ENCODE measurements around the gene ADIPOR2. TPM values are rescaled to one million over a fixed set of nuclear protein-coding genes. Genes with fewer than 3 reads are reported as not detected.

The ADIPOR2 gene
- total and polyA plus RNA-seq, 8 donors, result 2.9 to 185 (median 26.9) TPM

- H3K9me3 ChIP-seq, result no peaks in the 10 kb centered on the region
- H3K27ac ChIP-seq, result no peak overlapping the region
- no peaks in the 10 kb centered on the region for H3K27me3 ChIP-seq
- DNase-seq, result no peak
- WGBS, 5 donors, result 88 to 96% (median 94%) methylated on average over 15 to 16 of the region's 16 CpGs
- no peak for TF ChIP-seq EP300 (IDR thresholded peaks at IDR 0.05)
- TF ChIP-seq POLR2A (IDR thresholded peaks at IDR 0.05), result no peak
- no peak for TF ChIP-seq CTCF (IDR thresholded peaks at IDR 0.05)
- no peak for TF ChIP-seq POLR2AphosphoS5 (IDR thresholded peaks at IDR 0.05)
- H3K4me3 ChIP-seq, result no peak overlapping the region
- intact Hi-C loops (cut with DNase I; ENCODE audit: low total_unique reads), result no loop called here
- H3K36me3 ChIP-seq, result no peaks in the 10 kb centered on the region
- peaks cover 0 to 5% (median 3%) of the 10 kb centered on the region in 4 donors for H3K4me1 ChIP-seq
These were observed 114.7 kb downstream of the ADIPOR2 start for GRCh38 chr12:1805441-1806081.

- Histone ChIP-seq H3K4me1 (peaks cover 0 to 7% (median 3%) of the 10 kb centered on the region in 4 donors), H3K27ac (no peak overlapping the region), H3K36me3 (no peaks in the 10 kb centered on the region), H3K4me3 (no peak overlapping the region), H3K27me3 (no peaks in the 10 kb centered on the region), H3K9me3 (no peaks in the 10 kb centered on the region)
- intact Hi-C loops (cut with DNase I; ENCODE audit: low total_unique reads), result no loop called here
- 50 to 74% (median 54%) methylated on average over 6 to 7 of the region's 7 CpGs for WGBS, 5 donors
- peak in 1 of 2 donors; percentile 46 for DNase-seq
- no peak for TF ChIP-seq CTCF (IDR thresholded peaks at IDR 0.05)
- no peak for TF ChIP-seq POLR2AphosphoS5 (IDR thresholded peaks at IDR 0.05)
- no peak for TF ChIP-seq POLR2A (IDR thresholded peaks at IDR 0.05)
- no peak for TF ChIP-seq EP300 (IDR thresholded peaks at IDR 0.05)
These were observed 115.6 kb downstream of the ADIPOR2 start for GRCh38 chr12:1806301-1807086.

DNA sequence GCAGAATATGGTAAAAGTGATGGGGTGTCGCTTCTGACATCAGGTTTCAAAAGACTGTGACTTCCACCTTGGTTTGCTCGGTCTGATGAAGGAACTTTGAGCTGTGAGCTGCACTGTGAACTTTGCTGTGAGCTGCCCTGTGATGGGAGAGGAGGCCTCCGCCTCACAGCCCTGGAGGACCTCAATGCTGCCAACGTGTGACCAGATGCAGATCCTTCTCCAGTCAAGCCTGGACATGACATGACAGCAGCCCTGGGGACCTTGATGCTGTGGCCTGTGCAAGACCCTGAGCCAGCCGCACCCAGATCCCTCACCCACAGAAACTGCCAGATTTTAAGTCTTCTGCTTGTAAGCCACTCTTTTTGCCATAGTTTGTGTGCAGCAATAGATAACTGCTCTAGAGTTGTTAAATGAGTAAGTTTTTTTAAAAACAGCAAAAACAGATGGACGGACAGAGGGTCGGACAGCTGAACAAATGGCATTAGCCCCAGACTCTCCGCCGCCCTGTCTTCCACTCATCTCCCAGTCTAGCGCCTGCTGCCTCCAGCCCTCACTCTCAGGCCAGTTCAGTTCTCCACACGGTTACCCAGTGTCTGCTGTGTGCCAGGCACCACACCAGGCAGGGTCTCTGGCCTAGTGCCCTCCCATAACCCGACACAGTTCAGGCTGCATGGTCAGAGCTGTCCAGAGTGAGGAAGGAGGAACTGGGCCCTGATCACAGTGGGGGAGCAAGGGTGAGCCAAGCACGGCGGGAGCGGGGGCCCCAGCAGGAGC is 116.4 kb downstream of the ADIPOR2 start:
- H3K9me3 ChIP-seq, result no peaks in the 10 kb centered on the region
- H3K27me3 ChIP-seq, result no peaks in the 10 kb centered on the region
- DNase-seq, result no peak
- no peak overlapping the region for H3K4me3 ChIP-seq
- 84 to 92% (median 91%) methylated on average over 15 of the region's 15 CpGs for WGBS, 5 donors
- no peaks in the 10 kb centered on the region for H3K36me3 ChIP-seq
- TF ChIP-seq POLR2AphosphoS5 (IDR thresholded peaks at IDR 0.05), result no peak
- no peak for TF ChIP-seq EP300 (IDR thresholded peaks at IDR 0.05)
- TF ChIP-seq CTCF (IDR thresholded peaks at IDR 0.05), result no peak
- no peak for TF ChIP-seq POLR2A (IDR thresholded peaks at IDR 0.05)
- intact Hi-C loops (cut with DNase I; ENCODE audit: low total_unique reads), result no loop called here
- peaks cover 0 to 15% (median 3%) of the 10 kb centered on the region in 4 donors for H3K4me1 ChIP-seq
- H3K27ac ChIP-seq, result no peak overlapping the region

- Histone ChIP-seq H3K9me3 (no peaks in the 10 kb centered on the region), H3K36me3 (no peaks in the 10 kb centered on the region), H3K27me3 (no peaks in the 10 kb centered on the region), H3K4me1 (peaks cover 0 to 16% (median 3%) of the 10 kb centered on the region in 4 donors), H3K27ac (no peak overlapping the region), H3K4me3 (no peak overlapping the region)
- no peak for DNase-seq
- intact Hi-C loops (cut with DNase I; ENCODE audit: low total_unique reads), result no loop called here
- TF ChIP-seq POLR2A (IDR thresholded peaks at IDR 0.05), result no peak
- no peak for TF ChIP-seq EP300 (IDR thresholded peaks at IDR 0.05)
- no peak for TF ChIP-seq CTCF (IDR thresholded peaks at IDR 0.05)
- TF ChIP-seq POLR2AphosphoS5 (IDR thresholded peaks at IDR 0.05), result no peak
- 84 to 91% (median 89%) methylated on average over 18 to 19 of the region's 19 CpGs for whole genome bisulfite sequencing, 5 donors
These were observed 117.3 kb downstream of the ADIPOR2 start for GRCh38 chr12:1808036-1808797.

Data from stomach (tissue), 9 donors.